Activated B cell treated with CpG ODN at 0.5 μM for 24 hours (primary cell): ENCODE results near the gene ASTN1. TPM values are rescaled to one million over a fixed set of nuclear protein-coding genes. Genes with fewer than 3 reads are reported as not detected.

Source experiments
- ATAC-seq: fragments of 200-7000 bp; cut with Tn5 transposase; one replicate; pipeline ENCODE4 v1.10.0; 2021; ENCODE audit warnings: low read depth, mild to moderate bottlenecking, moderate library complexity
- CTCF ChIA-PET: fragments of 350-600 bp; sonication (Branson Sonifier 250); formaldehyde crosslinking; loops from one replicate; lab custom pipeline; 2021; ENCODE audit warnings: antibody characterized with exemption; lab: Charles Lee
- POLR2A ChIA-PET: fragments of 350-600 bp; sonication (Branson Sonifier 250); formaldehyde crosslinking; loops from one replicate; lab custom pipeline; 2021; ENCODE audit warnings: antibody characterized with exemption; lab: Charles Lee
- DNase-seq: peaks from one replicate; pipeline ENCODE4 v3.0.0; 2022
- H3K27ac Mint-ChIP-seq: one replicate; pipeline ENCODE4 v1.8.0; 2020; ENCODE audit warnings: mixed read lengths
- H3K27me3 Mint-ChIP-seq: one replicate; pipeline ENCODE4 v1.8.0; 2021; ENCODE audit warnings: mixed read lengths
- H3K36me3 Mint-ChIP-seq: one replicate; pipeline ENCODE4 v1.8.0; 2021; ENCODE audit warnings: low read depth, mixed read lengths
- H3K4me1 Mint-ChIP-seq: one replicate; pipeline ENCODE4 v1.8.0; 2021; ENCODE audit warnings: mixed read lengths
- H3K4me3 Mint-ChIP-seq: one replicate; pipeline ENCODE4 v1.8.0; 2020; ENCODE audit warnings: mild to moderate bottlenecking, mixed read lengths
- H3K9me3 Mint-ChIP-seq: one replicate; pipeline ENCODE4 v1.8.0; 2020; ENCODE audit warnings: mixed read lengths
- CTCF ChIP-seq: fragments of 200-600 bp; IDR thresholded peaks from one replicate; pipeline ENCODE4 v1.8.0; 2022; ENCODE audit warnings: antibody characterized with exemption, mild to moderate bottlenecking
- intact Hi-C: fragments of 100-400 bp; cut with micrococcal nuclease; formaldehyde crosslinking; loops from one replicate; pipeline ENCODE4 v1.15.1; 2024
- total RNA-seq: library from RNA; stranded (reverse); gene quantifications from 2 replicates; pipeline ENCODE4 v1.2.3, GENCODE V29; 2022

ASTN1 gene
- total RNA-seq, 1 donor from 2014 or later: not detected

DNA sequence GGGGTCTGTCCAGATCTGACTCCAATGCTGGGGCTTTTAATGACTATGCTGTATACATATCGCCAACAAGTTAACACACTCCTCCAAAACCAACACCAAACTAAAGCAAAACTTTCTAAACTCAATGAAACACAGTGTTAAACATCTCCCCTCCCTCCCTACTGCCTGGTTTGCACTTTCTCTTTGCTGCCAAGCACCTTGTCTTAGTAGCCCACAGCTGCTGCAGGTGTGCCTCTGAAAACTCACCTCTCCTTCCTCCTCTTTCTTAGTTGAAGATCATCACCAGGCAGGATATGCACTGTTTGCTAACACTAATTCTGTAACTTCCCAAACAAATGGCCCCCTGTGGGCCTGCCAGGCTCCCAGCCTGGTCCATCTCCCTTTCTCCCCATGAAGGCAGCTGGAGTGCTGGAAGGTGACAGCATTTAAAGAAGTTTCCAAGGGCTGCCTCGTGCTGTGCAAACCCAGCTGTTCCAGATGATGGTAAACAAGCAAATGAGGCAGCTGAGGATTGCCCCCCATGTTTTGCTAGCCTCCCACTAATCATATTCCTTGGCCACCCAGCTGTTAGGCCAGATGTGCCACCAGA is 213.7 kb downstream of the ASTN1 start:
- H3K27me3 Mint-ChIP-seq: peaks cover 6% of the 10 kb centered on the region
- no peak for TF ChIP-seq CTCF

DNA sequence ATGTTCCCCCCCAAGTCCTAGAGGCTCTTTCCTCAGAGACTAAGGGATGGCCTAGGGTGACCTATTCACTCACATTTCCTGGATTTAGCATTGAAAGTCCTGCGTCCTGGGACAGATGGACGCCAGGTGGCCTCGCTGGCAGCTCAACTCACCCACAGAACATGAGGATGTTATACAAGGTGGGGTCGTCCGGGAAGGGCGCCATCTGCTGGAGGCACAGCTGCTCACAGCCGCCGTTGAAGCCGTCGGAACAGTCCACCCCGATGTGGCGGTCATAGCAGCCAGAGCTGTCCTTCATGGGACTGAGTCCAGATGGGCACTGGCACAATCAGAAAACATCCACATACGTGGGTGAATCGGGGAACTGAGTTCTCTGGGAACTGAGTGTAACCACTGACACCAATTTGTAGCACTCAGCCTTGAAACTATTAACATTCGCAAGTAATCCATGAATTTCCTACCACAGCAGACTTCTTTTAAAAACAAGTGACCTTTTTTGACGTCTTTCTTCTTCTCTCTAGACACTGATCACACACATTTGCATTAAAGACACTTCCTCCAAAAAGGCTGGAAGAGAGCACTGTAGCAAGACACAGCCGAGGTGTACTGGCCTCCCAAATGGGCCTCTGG is 215.4 kb downstream of the ASTN1 start:
- H3K36me3 Mint-ChIP-seq: no peaks in the 10 kb centered on the region
- no peak overlapping the region for H3K27ac Mint-ChIP-seq
- no peak for TF ChIP-seq CTCF
- H3K27me3 Mint-ChIP-seq: peaks cover 6% of the 10 kb centered on the region
- no peaks in the 10 kb centered on the region for H3K9me3 Mint-ChIP-seq
- no peak for DNase-seq
- ChIA-PET CTCF (no interaction called here), POLR2A (no interaction called here)
- ATAC-seq: no peak
- intact Hi-C loops: no loop called here
- no peak overlapping the region for H3K4me3 Mint-ChIP-seq
- H3K4me1 Mint-ChIP-seq: no peaks in the 10 kb centered on the region

More for the DNA sequence above, 213.7 kb downstream of the ASTN1 start:
- Mint-ChIP-seq H3K4me3 (no peak overlapping the region), H3K27ac (no peak overlapping the region), H3K4me1 (no peaks in the 10 kb centered on the region), H3K36me3 (no peaks in the 10 kb centered on the region), H3K9me3 (no peaks in the 10 kb centered on the region)
- ATAC-seq (no peak), DNase-seq (no peak)
- intact Hi-C loops: no loop called here
- CTCF ChIA-PET: no interaction called here
- POLR2A ChIA-PET: no interaction called here

DNA sequence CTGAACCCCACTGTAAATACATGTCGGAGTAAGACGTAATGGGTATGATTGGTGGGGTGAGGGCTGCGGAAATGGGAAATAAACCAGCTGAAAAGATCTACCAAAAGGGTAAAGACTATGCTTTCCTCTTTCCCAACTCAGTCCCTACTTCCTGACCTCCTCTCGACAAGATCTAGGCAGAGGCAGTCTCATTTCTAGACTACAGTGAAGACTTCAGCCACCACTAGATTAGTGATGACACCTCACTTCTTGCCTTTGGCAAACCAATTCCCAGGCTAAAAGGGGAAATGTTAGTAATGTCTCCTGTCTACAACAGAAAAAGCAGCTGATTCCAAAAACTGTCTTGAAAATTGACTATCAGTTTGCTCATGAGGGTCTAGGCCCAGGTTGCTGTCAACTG is 219.9 kb downstream of the ASTN1 start:
- no peak for TF ChIP-seq CTCF

DNA sequence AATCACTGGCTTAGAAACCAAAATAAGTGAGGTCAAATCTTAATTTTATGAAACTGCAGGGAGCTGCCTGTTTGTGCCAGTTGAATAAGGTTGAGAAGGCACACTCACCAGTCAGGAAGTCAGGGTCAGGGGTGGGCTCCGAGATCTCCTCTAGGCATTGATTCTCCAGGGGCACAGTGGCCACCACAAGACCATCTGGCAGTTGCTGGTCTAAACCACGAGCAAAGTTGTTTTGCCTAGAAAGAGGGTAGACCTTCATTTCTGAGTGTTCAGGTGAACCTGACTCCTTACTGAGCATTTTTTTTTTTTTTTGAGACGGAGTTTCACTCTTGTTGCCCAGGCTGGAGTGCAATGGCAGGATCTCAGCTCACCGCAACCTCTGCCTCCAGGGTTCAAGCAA is 220.7 kb downstream of the ASTN1 start:
- Mint-ChIP-seq H3K27me3 (peaks cover 4% of the 10 kb centered on the region), H3K4me1 (no peaks in the 10 kb centered on the region), H3K27ac (no peak overlapping the region), H3K9me3 (no peaks in the 10 kb centered on the region), H3K36me3 (no peaks in the 10 kb centered on the region), H3K4me3 (no peak overlapping the region)
- ChIA-PET CTCF (no interaction called here), POLR2A (no interaction called here)
- intact Hi-C loops: no loop called here
- DNase-seq (no peak), ATAC-seq (no peak)
- no peak for TF ChIP-seq CTCF

More for the DNA sequence above, 219.9 kb downstream of the ASTN1 start:
- DNase-seq (no peak), ATAC-seq (no peak)
- H3K9me3 Mint-ChIP-seq: no peaks in the 10 kb centered on the region
- CTCF ChIA-PET: no interaction called here
- no peak overlapping the region for H3K4me3 Mint-ChIP-seq
- POLR2A ChIA-PET: no interaction called here
- H3K27ac Mint-ChIP-seq: no peak overlapping the region
- H3K27me3 Mint-ChIP-seq: peaks cover 10% of the 10 kb centered on the region
- intact Hi-C loops: no loop called here
- H3K4me1 Mint-ChIP-seq: no peaks in the 10 kb centered on the region
- H3K36me3 Mint-ChIP-seq: no peaks in the 10 kb centered on the region

DNA sequence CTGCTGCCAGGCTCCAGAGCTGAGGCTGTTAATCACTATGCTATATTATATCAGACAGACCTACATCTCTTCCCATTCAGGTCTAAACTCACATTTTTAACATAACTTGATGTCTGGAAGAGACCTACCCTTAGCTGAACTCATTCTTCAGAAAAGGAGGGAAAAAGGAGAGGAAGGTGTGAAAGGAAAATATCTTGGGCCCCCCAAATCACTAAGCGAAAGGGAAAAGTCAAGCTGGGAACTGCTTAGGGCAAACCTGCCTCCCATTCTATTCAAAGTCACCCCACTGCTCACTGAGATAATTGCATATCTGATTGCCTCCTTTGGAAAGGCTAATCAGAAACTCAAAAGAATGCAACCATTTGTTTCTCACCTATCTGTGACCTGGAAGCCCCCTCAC is 222.2 kb downstream of the ASTN1 start:
- no peak overlapping the region for H3K27ac Mint-ChIP-seq

More for the DNA sequence above, 222.2 kb downstream of the ASTN1 start:
- POLR2A ChIA-PET: no interaction called here
- peaks cover 4% of the 10 kb centered on the region for H3K27me3 Mint-ChIP-seq
- no peak for TF ChIP-seq CTCF
- CTCF ChIA-PET: no interaction called here
- intact Hi-C loops: no loop called here
- no peaks in the 10 kb centered on the region for H3K4me1 Mint-ChIP-seq
- no peaks in the 10 kb centered on the region for H3K9me3 Mint-ChIP-seq
- no peaks in the 10 kb centered on the region for H3K36me3 Mint-ChIP-seq
- H3K4me3 Mint-ChIP-seq: no peak overlapping the region
- no peak for DNase-seq
- ATAC-seq: no peak
